GM12891 (cell line): ENCODE data around the gene NT5C3A.
"Not testable (repeated sequence)": the region's sequence is repeated elsewhere in the genome, so short reads cannot be mapped to it uniquely, and the experiment has no call there.

Experiments used
- POLR2A ChIP-seq: IDR thresholded peaks from 2 replicates; pipeline ENCODE4 v1.6.1; 2011; ENCODE audit warnings: low read depth, low read length, control low read depth
- POLR2AphosphoS5 ChIP-seq: IDR thresholded peaks from 2 replicates; pipeline ENCODE4 v1.6.1; 2011; ENCODE audit warnings: low read depth, low read length, control low read depth

GRCh38 chr7:32997956-32998355 lies 64.6 kb downstream of the NT5C3A start:
- not testable (repeated sequence) for TF ChIP-seq POLR2AphosphoS5, POLR2A
